ENCODE data around the gene TP73. TPM values are rescaled to one million over a fixed set of nuclear protein-coding genes. Genes with fewer than 3 reads are reported as not detected.

TP73 gene
- total RNA-seq, 6 experiments from 2014 or later = 0.05 to 2.3 (median 0.32) TPM

- 84% methylated on average over 4 of the region's 12 CpGs for WGBS (ENCODE audit: insufficient coverage, low coverage, low lambda C conversion rate, missing lambda C conversion rate)
- Histone ChIP-seq H3K4me3 (no peak overlapping the region), H3K27me3 (no peaks in the 10 kb centered on the region), H3K4me1 (no peaks in the 10 kb centered on the region), H3K27ac (no peak overlapping the region), H3K9me3 (no peaks in the 10 kb centered on the region), H3K36me3 (no peaks in the 10 kb centered on the region)
- DNase-seq (no peak), ATAC-seq (peak in 1 of 4 donors; percentile 15)
- no peak for TF ChIP-seq POLR2A (IDR thresholded peaks at IDR 0.05)
- TF ChIP-seq CTCF (IDR thresholded peaks at IDR 0.05) = no peak
- intact Hi-C loops (cut with DNase I) = no loop called here
Observed at GRCh38 chr1:3762873-3763228, 110.5 kb downstream of the TP73 start.

GRCh38 chr1:3763351-3764125 lies 111.2 kb downstream of the TP73 start:
- no peak for DNase-seq
- Histone ChIP-seq H3K27ac (no peak overlapping the region), H3K4me1 (peaks cover 0 to 5% (median 0%) of the 10 kb centered on the region in 4 donors), H3K36me3 (no peaks in the 10 kb centered on the region), H3K9me3 (no peaks in the 10 kb centered on the region), H3K27me3 (no peaks in the 10 kb centered on the region), H3K4me3 (no peak overlapping the region)
- intact Hi-C loops (cut with DNase I) = no loop called here
- no peak for TF ChIP-seq CTCF (IDR thresholded peaks at IDR 0.05)
- TF ChIP-seq POLR2A (IDR thresholded peaks at IDR 0.05) = no peak
- ATAC-seq = peak in 1 of 4 donors; percentile 10
- WGBS (ENCODE audit: insufficient coverage, low coverage, low lambda C conversion rate, missing lambda C conversion rate) = no CpG with 5 or more reads among the region's 31 CpGs

GRCh38 chr1:3767328-3767925 lies 115.1 kb downstream of the TP73 start:
- intact Hi-C loops (cut with DNase I) = no loop called here
- Histone ChIP-seq H3K27me3 (no peaks in the 10 kb centered on the region), H3K4me3 (no peak overlapping the region), H3K27ac (no peak overlapping the region), H3K4me1 (peaks cover 0 to 11% (median 0%) of the 10 kb centered on the region in 4 donors), H3K9me3 (no peaks in the 10 kb centered on the region), H3K36me3 (no peaks in the 10 kb centered on the region)
- no peak for TF ChIP-seq POLR2A (IDR thresholded peaks at IDR 0.05)
- TF ChIP-seq CTCF (IDR thresholded peaks at IDR 0.05) = no peak
- no peak for DNase-seq
- WGBS (ENCODE audit: insufficient coverage, low coverage, low lambda C conversion rate, missing lambda C conversion rate) = 87% methylated on average over 3 of the region's 17 CpGs
- no peak for ATAC-seq

- WGBS (ENCODE audit: insufficient coverage, low coverage, low lambda C conversion rate, missing lambda C conversion rate) = 100% methylated on average over 4 of the region's 22 CpGs
- H3K4me3 ChIP-seq = no peak overlapping the region
- no peak overlapping the region for H3K27ac ChIP-seq
- TF ChIP-seq CTCF (IDR thresholded peaks at IDR 0.05) (no peak), POLR2A (IDR thresholded peaks at IDR 0.05) (no peak)
- ATAC-seq (no peak), DNase-seq (no peak)
- H3K27me3 ChIP-seq = no peaks in the 10 kb centered on the region
- H3K9me3 ChIP-seq = no peaks in the 10 kb centered on the region
- intact Hi-C loops (cut with DNase I) = no loop called here
- no peaks in the 10 kb centered on the region for H3K36me3 ChIP-seq
- peaks cover 0 to 14% (median 3%) of the 10 kb centered on the region in 4 donors for H3K4me1 ChIP-seq
Observed at GRCh38 chr1:3768811-3769390, 116.6 kb downstream of the TP73 start.

All from right lobe of liver (tissue), 6 donors.